G401 (cell line): ENCODE results near the gene STOX1. TPM values are rescaled to one million over a fixed set of nuclear protein-coding genes. Genes with fewer than 3 reads are reported as not detected.
"Not testable (repeated sequence)": the region's sequence is repeated elsewhere in the genome, so short reads cannot be mapped to it uniquely, and the experiment has no call there.

Experiments used
- DNase-seq: peaks from one replicate; pipeline ENCODE4 v3.0.0-alpha.2; 2015; ENCODE audit warnings: low spot score
- in situ Hi-C: cut with HindIII; loops from 2 replicates; pipeline ENCODE4 v1.10.0; 2016; ENCODE audit warnings: low sequenced_read_pairs, mixed read lengths
- total RNA-seq: library from RNA; depleted of rRNA; stranded (reverse); fragments of >200 nt; shearing (Covaris generic); gene quantifications from 2 replicates; pipeline ENCODE4 v1.2.3, GENCODE V29; 2014; rRNA removed

Gene STOX1
- total RNA-seq, 1 experiment from 2014 or later: 1.5 TPM

DNA sequence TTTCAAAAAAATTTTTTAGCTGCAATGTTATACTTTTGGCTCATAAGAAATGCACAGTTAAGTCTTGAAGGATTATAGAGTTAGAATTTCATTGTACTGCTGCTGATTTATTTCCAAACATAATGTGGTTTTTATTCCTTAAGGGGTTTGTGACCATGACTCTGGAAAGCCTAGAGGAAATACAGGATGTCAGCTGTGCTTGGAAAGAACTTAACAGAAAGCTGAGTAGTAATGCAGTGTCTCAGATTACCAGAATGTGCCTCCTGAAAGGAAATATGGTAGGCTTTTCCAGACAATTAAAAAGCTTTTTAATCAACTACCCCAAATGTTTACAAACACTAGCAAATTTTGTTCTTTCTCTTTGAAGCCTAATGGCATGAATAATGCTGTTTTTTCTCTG lies 113.6 kb downstream of the STOX1 start:
- in situ Hi-C loops, DNase-seq: not testable (repeated sequence)

Other genes starting within 250 kb of the STOX1 start
- gene CCAR1, start 106.3 kb upstream of the STOX1 start, total RNA-seq: 26.6 and 42.9 TPM in 2 replicates
- gene DDX50, start 73.8 kb downstream of the STOX1 start, total RNA-seq: 31.6 and 32.8 TPM in 2 replicates
- gene DDX21, start 128.6 kb downstream of the STOX1 start, total RNA-seq: 51.8 and 80.4 TPM in 2 replicates
- gene KIFBP, start 161.3 kb downstream of the STOX1 start, total RNA-seq: 23.6 and 35.4 TPM in 2 replicates